GM18861 (cell line): ENCODE results near the gene FANCD2.
A peak's percentile ranks its signal among the peaks of the same experiment; 100 is the strongest.
"Not testable (repeated sequence)": the region's sequence is repeated elsewhere in the genome, so short reads cannot be mapped to it uniquely, and the experiment has no call there.

Experiments
- ATAC-seq: cut with Tn5 transposase; IDR thresholded peaks from one replicate; pipeline ENCODE4 v1.9.1; 2021; ENCODE audit not compliant: unreplicated experiment

FANCD2 gene

GRCh38 chr3:10093678-10094077 is 67.4 kb downstream of the FANCD2 start:
- no peak for ATAC-seq

GRCh38 chr3:10099041-10099440 is 72.8 kb downstream of the FANCD2 start:
- ATAC-seq: no peak

- no peak for ATAC-seq
Observed at GRCh38 chr3:10106919-10107318, 80.7 kb downstream of the FANCD2 start.

GRCh38 chr3:10108091-10108490 is 81.9 kb downstream of the FANCD2 start, which contains the start of gene FANCD2OS:
Gene FANCD2OS, minus strand, starts transcription at chr3:10108255. Its CDS starts 3,481 bp downstream, at chr3:10104774.
- no peak for ATAC-seq

- ATAC-seq: peak; percentile 92
Observed at GRCh38 chr3:10115326-10116137, 89.3 kb downstream of the FANCD2 start, which contains the start of gene BRK1. Gene BRK1, plus strand, starts transcription at chr3:10115675. Its CDS starts 27 bp downstream, at chr3:10115702.

- ATAC-seq: no peak
Observed at GRCh38 chr3:10116138-10116460, 89.9 kb downstream of the FANCD2 start.

- no peak for ATAC-seq
Observed at GRCh38 chr3:10116928-10117327, 90.7 kb downstream of the FANCD2 start.

- no peak for ATAC-seq
Observed at GRCh38 chr3:10119376-10119775, 93.1 kb downstream of the FANCD2 start.

GRCh38 chr3:10121064-10121463 is 94.8 kb downstream of the FANCD2 start:
- ATAC-seq: no peak

- ATAC-seq: no peak
Observed at GRCh38 chr3:10122724-10123123, 96.5 kb downstream of the FANCD2 start.

GRCh38 chr3:10135872-10136271 is 109.6 kb downstream of the FANCD2 start:
- not testable (repeated sequence) for ATAC-seq

GRCh38 chr3:10136426-10137005 is 110.3 kb downstream of the FANCD2 start:
- no peak for ATAC-seq

GRCh38 chr3:10137178-10137577 is 110.9 kb downstream of the FANCD2 start:
- no peak for ATAC-seq

- no peak for ATAC-seq
Observed at GRCh38 chr3:10140996-10141546, 114.8 kb downstream of the FANCD2 start.

- no peak for ATAC-seq
Observed at GRCh38 chr3:10142707-10143560, 116.7 kb downstream of the FANCD2 start.

- no peak for ATAC-seq
Observed at GRCh38 chr3:10145685-10146084, 119.4 kb downstream of the FANCD2 start.

GRCh38 chr3:10149226-10149625 is 123.0 kb downstream of the FANCD2 start:
- ATAC-seq: no peak

- ATAC-seq: no peak
Observed at GRCh38 chr3:10150987-10151386, 124.8 kb downstream of the FANCD2 start.
